Right forelimb (tissue), 1 donor: ENCODE measurements around the gene SYT8.

Experiments used
- DNase-seq: peaks from one replicate; pipeline ENCODE4 v3.0.0-alpha.2; 2018

SYT8 gene

GRCh38 chr11:1834062-1834610 lies 654 bp upstream of the SYT8 start:
- peak; percentile 47 for DNase-seq

DNA sequence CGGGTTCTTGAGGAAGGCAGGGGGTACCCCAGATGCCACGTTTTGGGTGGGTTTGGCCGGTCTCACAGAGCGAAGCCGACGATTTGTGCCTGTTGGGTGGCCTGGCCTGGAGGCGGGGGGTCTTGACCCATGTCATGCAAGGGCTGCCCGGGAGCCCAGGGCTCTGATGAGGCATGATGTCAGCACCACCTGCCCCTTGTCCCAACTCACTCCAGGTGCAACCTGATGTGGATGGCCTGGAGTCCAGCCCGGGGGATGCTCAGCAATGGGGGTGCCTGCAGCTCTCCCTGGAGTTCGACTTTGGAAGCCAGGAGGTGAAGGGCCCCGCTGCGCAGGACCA lies 851 bp downstream of the SYT8 start:
- DNase-seq = no peak

GRCh38 chr11:1836011-1836945 lies 1.5 kb downstream of the SYT8 start:
- DNase-seq = peak; percentile 46

DNA sequence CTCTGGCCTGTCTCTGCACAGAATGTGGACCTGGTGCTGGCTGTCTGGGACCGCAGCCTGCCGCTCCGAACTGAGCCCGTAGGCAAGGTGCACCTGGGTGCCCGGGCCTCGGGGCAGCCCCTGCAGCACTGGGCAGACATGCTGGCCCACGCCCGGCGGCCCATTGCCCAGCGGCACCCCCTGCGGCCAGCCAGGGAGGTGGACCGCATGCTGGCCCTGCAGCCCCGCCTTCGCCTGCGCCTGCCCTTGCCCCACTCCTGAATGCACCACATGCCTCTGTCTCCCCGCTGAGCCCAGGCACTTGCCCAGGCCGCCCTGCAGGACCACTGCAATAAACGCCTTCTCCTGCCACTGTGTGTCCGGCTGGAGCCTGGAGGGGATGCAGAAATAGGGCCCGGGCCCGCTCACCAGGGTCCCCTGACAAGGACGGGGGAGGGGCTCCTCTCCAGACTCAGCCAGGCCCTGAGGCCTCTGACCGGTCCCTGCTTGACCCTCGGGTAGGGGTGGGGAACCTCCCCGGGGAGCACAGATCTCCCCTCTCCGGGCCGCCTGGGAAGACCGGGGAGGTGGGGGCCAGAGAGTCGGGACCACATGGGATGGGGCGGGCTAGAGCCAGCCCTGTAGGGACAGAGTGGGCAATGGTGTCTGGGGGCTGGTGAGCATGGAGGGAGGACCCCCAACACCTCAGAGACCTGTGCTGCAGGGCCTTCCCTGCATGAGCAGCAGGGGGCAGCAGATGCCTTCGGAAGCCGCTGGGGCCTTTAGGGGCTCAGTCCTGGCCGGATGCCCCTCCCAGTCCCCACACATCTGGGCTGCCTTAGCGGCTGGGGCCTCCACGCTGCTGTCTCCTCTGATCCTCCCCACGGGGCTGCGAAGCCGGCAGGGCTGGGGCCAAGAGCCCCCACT lies 2.6 kb downstream of the SYT8 start:
- peak; percentile 90 for DNase-seq

DNA sequence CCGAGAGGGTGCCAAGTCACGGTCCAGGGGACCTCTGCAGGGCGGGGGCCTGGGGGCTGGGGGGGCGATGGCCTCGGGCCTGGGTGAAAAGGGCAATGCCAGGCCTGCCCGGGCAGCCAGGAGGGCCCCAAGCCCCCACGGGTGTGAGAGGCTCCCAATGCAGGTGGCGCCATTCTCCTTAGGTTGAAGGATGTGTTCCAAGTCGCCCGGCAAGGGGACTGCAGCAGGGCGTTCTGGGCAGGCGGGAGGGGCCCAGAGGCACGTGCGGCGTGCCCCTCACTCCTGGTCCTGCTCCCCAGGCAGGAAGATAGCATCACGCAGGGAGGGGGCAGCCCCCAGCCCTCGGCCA lies 3.3 kb downstream of the SYT8 start:
- no peak for DNase-seq

- DNase-seq = peak; percentile 52
Measured at GRCh38 chr11:1838426-1839144, 3.8 kb downstream of the SYT8 start, which contains the start of gene TNNI2. TSS of gene TNNI2 (plus strand) at chr11:1838981. CDS start at chr11:1839697, 716 bp downstream.

GRCh38 chr11:1839204-1839923 lies 4.6 kb downstream of the SYT8 start:
- DNase-seq = peak; percentile 50

DNA sequence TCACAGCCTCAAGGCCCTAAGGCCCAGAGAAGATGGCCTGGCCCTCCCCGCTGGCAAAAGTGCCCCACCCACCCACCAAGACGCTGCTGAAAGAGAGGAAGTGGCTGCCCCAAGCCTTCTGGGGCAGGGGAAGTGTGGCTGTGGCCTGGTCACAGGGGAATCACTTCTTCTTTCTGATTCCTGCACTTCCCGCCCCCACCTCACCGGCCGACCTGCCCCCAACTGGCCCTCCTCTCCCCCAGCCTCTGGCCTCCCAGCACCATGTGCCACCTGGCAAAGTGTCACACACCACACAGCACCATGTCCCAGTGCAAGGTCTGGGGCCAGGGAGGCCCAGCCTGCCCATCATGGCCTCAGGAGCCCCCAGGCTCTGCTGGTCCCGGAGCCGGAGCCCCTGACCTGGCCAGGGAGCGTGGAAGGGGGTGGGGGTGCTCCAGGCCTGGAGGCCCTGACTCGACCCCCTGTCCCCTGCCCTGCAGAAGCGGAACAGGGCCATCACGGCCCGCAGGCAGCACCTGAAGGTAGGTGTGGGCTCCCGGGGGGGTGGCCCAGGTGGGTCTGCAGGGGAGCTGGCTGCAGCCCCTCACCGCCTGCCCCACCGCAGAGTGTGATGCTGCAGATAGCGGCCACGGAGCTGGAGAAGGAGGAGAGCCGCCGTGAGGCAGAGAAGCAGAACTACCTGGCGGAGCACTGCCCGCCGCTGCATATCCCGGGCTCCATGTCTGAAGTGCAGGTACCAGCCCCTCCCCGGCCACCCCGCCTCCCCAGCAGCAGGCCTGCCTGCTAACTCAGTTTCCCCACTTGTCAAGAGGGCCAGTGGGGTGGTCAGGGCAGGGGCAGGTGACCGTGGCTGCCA lies 5.4 kb downstream of the SYT8 start:
- no peak for DNase-seq

GRCh38 chr11:1840780-1841480 lies 6.1 kb downstream of the SYT8 start:
- DNase-seq = no peak

DNA sequence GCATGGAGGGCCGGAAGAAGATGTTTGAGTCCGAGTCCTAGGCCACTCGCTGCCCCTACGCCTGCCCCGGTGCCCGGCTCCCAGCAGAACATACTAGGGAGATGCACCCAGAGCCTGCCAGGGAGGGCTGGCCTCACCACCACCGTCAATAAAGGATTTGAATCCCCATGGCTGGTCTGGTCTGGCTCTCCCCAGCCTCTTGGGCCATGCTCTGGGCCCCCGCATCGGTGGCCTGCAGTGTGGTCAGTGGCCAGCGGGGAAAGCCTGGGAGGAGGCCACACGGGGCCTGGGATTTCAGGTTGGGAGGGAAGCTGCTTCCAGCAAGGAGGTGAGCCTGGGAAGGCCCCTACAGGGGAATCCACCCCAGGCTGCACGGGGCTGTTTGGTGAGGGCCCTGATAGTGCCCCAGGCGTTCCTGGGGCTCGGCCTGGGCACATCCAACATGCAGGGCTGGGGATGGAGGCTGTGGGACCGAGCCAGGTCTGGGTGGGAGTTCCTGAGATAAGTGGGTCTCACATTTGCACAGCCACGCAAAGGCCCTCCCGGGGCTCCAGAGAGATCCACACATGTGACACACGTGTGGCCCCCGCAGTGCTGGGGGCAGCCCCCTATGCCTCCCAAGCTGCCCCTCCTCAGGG lies 6.8 kb downstream of the SYT8 start:
- no peak for DNase-seq

DNA sequence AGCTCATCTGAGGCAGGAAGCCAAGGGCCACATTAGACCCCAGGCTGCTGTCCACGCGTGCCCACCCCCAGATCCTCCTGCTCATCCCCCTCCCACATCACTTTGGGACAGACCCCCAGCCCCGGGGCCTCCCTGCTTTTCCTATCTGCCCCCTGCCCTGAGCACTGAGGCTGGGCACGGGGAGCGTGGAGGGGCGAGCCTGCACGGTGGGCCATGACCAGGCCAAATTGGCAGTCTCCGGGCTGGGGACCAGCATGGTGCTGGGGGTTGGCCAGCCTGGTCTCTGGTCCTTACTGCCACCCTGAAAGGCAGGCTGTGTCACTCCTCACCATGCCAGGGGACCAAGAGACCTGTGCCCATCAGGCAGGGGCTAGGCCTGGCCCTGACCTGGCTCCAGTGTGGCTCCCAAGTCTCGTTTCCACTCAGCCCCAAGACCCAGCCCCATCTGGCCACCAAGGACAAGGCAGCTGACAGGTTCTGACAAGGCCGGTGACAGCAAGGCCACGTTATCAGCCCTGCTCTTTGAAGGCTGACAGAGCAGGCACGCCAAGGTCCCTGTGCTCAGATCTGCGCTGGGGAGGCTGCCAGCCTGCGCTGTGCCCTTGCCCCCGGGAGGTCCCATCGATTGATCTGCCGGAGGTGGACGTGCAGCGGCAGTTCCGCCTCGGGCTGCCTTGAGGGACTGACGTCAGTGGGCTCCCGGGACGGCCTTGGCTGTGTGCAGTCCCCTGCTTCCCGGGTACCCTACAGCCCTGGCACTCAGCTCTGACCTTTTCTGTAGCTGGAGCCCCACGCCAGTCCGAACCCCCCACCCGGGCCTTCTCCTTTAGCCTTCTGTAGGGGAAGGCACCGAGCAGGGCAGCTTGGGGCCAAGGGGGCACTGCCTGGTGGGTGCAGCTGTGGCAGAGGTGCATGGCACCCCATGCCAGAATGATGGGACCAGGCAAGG lies 7.6 kb downstream of the SYT8 start:
- no peak for DNase-seq

DNA sequence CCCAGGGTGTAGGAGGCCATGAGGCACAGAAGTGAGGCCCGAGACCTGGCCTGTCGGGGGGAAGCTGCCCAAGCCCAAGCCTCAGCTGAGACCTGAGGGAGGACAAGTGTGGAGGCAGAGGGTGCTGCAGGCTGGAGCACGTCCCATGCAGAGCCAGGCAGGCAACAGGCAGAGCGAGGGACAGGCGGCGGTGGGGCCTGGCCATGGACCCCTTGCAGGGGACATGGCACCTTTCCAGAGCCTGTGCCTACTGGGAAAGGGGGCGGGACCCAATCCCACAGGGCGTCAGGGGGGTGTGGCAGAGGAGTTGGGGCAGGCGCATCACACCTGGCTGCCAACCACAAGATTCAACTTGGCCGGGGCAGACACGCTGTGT lies 8.3 kb downstream of the SYT8 start:
- no peak for DNase-seq

DNA sequence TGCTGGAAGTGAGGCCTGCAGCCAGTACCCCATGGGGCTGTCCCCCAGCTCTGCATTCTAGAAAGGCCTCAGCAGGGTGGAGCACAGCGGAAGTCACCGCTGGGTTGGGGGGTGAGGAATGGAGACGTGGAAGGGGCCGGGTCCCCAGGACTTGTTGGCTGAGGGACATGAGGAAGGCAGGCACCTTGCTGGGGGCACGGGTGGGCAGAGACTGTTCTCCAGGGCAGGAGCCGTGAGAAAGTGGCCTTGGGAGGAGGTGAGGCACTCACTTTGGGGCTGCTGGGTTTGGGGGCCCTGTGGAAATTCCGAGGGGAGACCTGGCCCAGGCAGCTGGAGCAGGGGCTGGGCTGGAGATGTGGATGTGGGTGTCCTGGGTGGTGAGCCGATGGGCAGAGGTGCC lies 9.0 kb downstream of the SYT8 start:
- DNase-seq = no peak

GRCh38 chr11:1844221-1845094 lies 9.7 kb downstream of the SYT8 start:
- DNase-seq = no peak

DNA sequence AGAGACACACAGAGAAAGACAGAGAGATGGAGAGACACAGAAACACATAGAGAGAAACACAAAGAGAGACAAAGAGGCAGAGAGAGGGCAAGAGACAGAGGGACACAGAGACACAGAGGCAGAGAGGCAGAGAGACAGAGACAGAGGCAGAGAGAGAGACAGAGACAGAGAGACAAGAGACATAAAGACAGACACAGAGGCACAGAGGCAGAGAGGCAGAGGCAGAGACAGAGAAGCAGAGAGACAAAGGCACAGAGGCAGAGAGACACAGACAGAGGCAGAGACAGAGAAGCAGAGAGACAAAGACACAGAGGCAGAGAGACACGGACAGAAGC lies 10.3 kb downstream of the SYT8 start:
- DNase-seq = no peak

- DNase-seq = no peak
Measured at GRCh38 chr11:1845561-1846452, 11.0 kb downstream of the SYT8 start.

DNA sequence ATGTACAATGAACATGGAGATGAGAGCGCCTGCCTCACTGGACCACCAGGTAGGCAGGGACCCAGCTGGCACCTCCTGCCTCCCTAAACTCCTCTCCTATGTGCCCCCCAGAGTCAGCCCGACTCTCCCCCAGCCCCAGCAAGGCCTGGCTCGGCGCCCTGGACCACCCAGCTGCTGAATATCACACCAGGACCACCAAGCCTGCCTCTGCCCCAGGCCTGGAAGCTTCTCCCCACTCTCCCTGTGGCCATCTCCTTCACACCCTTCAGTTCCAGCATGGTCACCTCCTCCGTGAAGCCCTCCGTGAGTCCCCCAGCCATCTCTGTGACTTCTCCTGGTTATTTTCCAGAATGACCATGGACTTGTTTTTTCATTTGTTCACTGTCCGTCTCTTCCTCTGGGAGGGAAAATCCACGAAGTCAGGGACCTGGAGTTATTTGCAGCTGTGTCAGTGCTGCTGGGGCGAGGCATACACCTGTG lies 11.7 kb downstream of the SYT8 start:
- DNase-seq = no peak
